HL-60 (cell line): ENCODE measurements around the gene MZT1.

ENCODE experiments used
- POLR2AphosphoS5 ChIP-seq: IDR thresholded peaks from 2 replicates; pipeline ENCODE4 v1.6.1; 2012; ENCODE audit warnings: low read depth
- TF ChIP-seq, protein P1 (sequence below): IDR thresholded peaks from 2 replicates; pipeline ENCODE4 v1.6.1; 2012; ENCODE audit warnings: low read depth; ENCODE audit not compliant: insufficient replicate concordance

DNA sequence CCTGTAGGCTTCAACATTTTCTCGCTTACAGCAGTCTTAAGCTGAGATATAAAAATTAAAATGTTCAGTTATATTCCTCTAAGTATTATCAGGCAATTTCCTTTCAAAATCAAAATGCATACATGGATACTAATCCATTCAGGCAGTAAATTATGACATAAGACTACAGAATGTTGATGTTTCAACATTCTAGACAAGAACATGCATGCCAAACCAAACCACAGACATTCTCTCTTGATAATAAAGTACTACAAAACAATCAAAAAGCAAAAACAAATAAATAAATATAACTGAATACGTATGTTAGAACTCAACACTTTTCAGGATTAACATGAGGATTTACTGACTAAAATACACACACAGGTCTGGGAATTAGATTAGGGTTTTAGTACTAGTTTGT lies 46.6 kb upstream of the MZT1 start:
- TF ChIP-seq POLR2AphosphoS5, result no peak
- TF ChIP-seq, protein P1, sequence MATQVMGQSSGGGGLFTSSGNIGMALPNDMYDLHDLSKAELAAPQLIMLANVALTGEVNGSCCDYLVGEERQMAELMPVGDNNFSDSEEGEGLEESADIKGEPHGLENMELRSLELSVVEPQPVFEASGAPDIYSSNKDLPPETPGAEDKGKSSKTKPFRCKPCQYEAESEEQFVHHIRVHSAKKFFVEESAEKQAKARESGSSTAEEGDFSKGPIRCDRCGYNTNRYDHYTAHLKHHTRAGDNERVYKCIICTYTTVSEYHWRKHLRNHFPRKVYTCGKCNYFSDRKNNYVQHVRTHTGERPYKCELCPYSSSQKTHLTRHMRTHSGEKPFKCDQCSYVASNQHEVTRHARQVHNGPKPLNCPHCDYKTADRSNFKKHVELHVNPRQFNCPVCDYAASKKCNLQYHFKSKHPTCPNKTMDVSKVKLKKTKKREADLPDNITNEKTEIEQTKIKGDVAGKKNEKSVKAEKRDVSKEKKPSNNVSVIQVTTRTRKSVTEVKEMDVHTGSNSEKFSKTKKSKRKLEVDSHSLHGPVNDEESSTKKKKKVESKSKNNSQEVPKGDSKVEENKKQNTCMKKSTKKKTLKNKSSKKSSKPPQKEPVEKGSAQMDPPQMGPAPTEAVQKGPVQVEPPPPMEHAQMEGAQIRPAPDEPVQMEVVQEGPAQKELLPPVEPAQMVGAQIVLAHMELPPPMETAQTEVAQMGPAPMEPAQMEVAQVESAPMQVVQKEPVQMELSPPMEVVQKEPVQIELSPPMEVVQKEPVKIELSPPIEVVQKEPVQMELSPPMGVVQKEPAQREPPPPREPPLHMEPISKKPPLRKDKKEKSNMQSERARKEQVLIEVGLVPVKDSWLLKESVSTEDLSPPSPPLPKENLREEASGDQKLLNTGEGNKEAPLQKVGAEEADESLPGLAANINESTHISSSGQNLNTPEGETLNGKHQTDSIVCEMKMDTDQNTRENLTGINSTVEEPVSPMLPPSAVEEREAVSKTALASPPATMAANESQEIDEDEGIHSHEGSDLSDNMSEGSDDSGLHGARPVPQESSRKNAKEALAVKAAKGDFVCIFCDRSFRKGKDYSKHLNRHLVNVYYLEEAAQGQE, result no peak
